KMS-11 (cell line): ENCODE results near the gene FAM168A.

ENCODE experiments used
- H2AFZ ChIP-seq: fragments of 200-600 bp; sonication (generic); 2 replicates; pipeline ENCODE4 v1.6.1; 2016; ENCODE audit warnings: antibody characterized with exemption, mixed run types, low read depth
- H3K27ac ChIP-seq: fragments of 200-600 bp; sonication (generic); 2 replicates; pipeline ENCODE4 v1.6.1; 2016; ENCODE audit warnings: mild to moderate bottlenecking, mixed run types
- H3K27me3 ChIP-seq: fragments of 200-600 bp; sonication (generic); 2 replicates; pipeline ENCODE4 v1.6.1; 2017; ENCODE audit warnings: mild to moderate bottlenecking, low read depth, mixed run types, moderate library complexity; ENCODE audit not compliant: insufficient read depth
- H3K36me3 ChIP-seq: fragments of 200-600 bp; sonication (generic); 2 replicates; pipeline ENCODE4 v1.6.1; 2017; ENCODE audit warnings: mild to moderate bottlenecking, mixed run types; ENCODE audit not compliant: insufficient read depth
- H3K4me1 ChIP-seq: fragments of 200-600 bp; sonication (generic); 2 replicates; pipeline ENCODE4 v1.6.1; 2016; ENCODE audit warnings: mild to moderate bottlenecking, low read depth, mixed run types; ENCODE audit not compliant: poor library complexity, severe bottlenecking
- H3K4me2 ChIP-seq: fragments of 200-600 bp; sonication (generic); 2 replicates; pipeline ENCODE4 v1.7.0; 2016; ENCODE audit warnings: mild to moderate bottlenecking, mixed run types
- H3K4me3 ChIP-seq: fragments of 200-600 bp; sonication (generic); IDR thresholded peaks from 2 replicates; pipeline ENCODE4 v1.6.1; 2017; ENCODE audit warnings: low read depth, low read length, mixed read lengths; ENCODE audit not compliant: insufficient read depth
- H3K79me2 ChIP-seq: fragments of 200-600 bp; sonication (generic); 2 replicates; pipeline ENCODE4 v1.6.1; 2016; ENCODE audit warnings: low read depth, mixed run types; ENCODE audit not compliant: insufficient read depth
- H3K9ac ChIP-seq: fragments of 200-600 bp; sonication (generic); 2 replicates; pipeline ENCODE4 v1.6.1; 2016; ENCODE audit warnings: mild to moderate bottlenecking, mixed run types
- H4K20me1 ChIP-seq: fragments of 200-600 bp; sonication (generic); 2 replicates; pipeline ENCODE4 v1.6.1; 2016; ENCODE audit warnings: mild to moderate bottlenecking, mixed run types; ENCODE audit not compliant: insufficient read depth
- TF ChIP-seq, protein P1 (sequence below): fragments of 200-600 bp; sonication (generic); conservative IDR thresholded peaks from 2 replicates; pipeline ENCODE4 v1.6.1; 2017; ENCODE audit warnings: low read depth, mild to moderate bottlenecking, antibody characterized with exemption, low read length, moderate library complexity, mixed read lengths

Gene FAM168A

DNA sequence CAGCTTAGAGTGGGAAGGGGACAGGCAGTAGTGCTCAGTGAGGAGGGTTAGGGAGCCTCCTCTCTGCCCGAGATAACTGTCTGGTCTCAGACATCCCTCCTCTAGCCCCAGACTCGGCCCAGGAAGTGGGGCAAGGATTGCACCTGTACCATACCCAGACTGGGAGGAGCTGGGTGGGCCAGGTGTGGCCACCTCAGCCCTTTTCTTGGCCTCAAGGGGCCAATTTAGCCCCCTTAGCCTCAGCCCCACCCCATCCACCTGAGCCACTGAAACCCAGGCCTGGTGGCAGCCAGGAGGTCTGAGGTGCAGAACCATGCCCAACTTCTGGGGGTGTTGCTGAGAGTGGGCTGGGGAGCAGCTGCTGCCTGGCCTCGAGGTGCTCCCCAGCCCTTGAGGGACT, 215.2 kb downstream of the FAM168A start:
- H3K27me3 ChIP-seq: no peaks in the 10 kb centered on the region
- H3K79me2 ChIP-seq: peaks cover 23% of the 10 kb centered on the region; the same call in 1 of the 2 replicates
- H3K36me3 ChIP-seq: no peaks in the 10 kb centered on the region
- no peak overlapping the region for H3K27ac ChIP-seq
- H4K20me1 ChIP-seq: no peaks in the 10 kb centered on the region
- TF ChIP-seq, protein P1, sequence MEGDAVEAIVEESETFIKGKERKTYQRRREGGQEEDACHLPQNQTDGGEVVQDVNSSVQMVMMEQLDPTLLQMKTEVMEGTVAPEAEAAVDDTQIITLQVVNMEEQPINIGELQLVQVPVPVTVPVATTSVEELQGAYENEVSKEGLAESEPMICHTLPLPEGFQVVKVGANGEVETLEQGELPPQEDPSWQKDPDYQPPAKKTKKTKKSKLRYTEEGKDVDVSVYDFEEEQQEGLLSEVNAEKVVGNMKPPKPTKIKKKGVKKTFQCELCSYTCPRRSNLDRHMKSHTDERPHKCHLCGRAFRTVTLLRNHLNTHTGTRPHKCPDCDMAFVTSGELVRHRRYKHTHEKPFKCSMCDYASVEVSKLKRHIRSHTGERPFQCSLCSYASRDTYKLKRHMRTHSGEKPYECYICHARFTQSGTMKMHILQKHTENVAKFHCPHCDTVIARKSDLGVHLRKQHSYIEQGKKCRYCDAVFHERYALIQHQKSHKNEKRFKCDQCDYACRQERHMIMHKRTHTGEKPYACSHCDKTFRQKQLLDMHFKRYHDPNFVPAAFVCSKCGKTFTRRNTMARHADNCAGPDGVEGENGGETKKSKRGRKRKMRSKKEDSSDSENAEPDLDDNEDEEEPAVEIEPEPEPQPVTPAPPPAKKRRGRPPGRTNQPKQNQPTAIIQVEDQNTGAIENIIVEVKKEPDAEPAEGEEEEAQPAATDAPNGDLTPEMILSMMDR: no peak
- H3K4me3 ChIP-seq: no peak overlapping the region
- no peak overlapping the region for H2AFZ ChIP-seq
- peaks cover 68% of the 10 kb centered on the region for H3K4me1 ChIP-seq
- no peak overlapping the region; the same call in 1 of the 2 replicates for H3K4me2 ChIP-seq
- H3K9ac ChIP-seq: no peak overlapping the region

DNA sequence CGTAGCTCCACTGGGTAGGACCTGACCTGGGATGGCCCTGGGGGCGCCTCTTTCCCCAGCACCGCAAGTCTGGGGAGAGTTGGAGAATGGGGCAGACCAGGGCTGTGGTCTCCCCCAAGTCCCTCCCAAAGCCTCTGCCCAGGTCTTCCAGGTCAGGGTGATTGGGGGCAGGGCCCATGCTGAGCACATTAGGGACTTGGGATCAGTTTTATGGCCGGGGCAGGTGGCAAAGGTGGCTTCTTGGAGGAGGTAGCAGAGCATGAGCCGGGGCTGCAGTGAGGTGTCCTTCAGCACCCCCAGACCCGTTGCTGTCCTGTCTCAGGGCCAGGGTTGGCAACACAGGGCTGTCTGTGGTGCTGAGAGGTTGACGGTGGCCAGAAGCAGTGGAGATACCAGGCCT, 215.7 kb downstream of the FAM168A start:
- H3K27me3 ChIP-seq: no peaks in the 10 kb centered on the region
- H3K36me3 ChIP-seq: no peaks in the 10 kb centered on the region
- H3K4me1 ChIP-seq: peaks cover 67% of the 10 kb centered on the region
- H4K20me1 ChIP-seq: no peaks in the 10 kb centered on the region
- H3K79me2 ChIP-seq: peaks cover 28% of the 10 kb centered on the region; the same call in 1 of the 2 replicates
- no peak overlapping the region for H3K27ac ChIP-seq
- H2AFZ ChIP-seq: no peak overlapping the region
- no peak overlapping the region for H3K4me2 ChIP-seq
- H3K9ac ChIP-seq: no peak overlapping the region
- TF ChIP-seq, protein P1: no peak
- no peak overlapping the region for H3K4me3 ChIP-seq

DNA sequence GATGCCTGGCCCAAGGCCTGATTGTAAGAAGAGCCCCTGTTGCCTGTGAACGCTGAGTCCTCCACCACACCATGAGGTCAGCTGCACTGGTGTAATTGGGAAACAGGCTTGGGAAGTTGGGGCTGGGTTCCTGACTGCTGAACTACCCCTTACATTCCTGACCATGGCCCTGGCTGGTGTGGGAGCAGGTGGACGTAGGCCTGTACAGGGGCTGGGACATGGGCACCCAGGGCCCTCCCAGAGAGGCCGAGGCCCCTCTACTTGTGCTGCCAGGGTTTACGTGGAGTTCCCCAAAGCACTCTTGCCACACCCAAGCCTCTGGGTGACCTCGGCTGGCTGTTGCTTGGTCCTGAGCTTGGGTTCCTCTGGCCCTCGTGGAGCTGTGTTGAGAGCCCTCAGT, 216.3 kb downstream of the FAM168A start:
- Histone ChIP-seq H3K4me1 (peaks cover 61% of the 10 kb centered on the region), H3K4me3 (no peak overlapping the region), H3K27ac (no peak overlapping the region), H3K4me2 (no peak overlapping the region), H3K9ac (no peak overlapping the region), H3K36me3 (no peaks in the 10 kb centered on the region), H3K79me2 (peaks cover 28% of the 10 kb centered on the region; the same call in 1 of the 2 replicates), H4K20me1 (no peaks in the 10 kb centered on the region), H2AFZ (no peak overlapping the region), H3K27me3 (no peaks in the 10 kb centered on the region)
- TF ChIP-seq, protein P1: no peak

DNA sequence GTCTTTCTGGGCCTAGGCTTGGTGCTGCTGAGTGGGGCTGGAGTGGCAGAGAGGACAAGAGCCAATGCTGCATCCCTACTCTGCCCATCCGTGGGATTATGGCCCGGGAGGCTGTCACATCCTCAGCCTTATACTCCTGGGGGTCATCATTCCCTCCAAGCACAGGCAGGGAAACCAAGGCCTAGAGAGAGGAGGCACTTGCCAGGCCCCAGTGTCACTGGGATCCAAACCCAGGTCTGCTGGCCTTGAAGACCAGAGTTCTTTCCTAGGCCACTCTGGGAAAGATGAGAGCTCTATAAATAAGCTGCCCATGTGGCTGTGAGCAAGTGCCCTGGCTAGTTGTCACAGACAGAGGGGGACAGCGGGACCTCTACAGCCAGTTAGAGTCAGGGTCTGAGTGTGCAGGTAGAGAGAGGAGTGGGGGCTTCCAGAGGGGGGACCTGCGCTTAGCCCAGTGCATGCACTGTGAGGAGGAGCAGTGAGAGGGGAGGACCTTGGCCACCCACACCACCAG, 217.0 kb downstream of the FAM168A start:
- Histone ChIP-seq H3K27me3 (no peaks in the 10 kb centered on the region), H3K36me3 (no peaks in the 10 kb centered on the region), H3K4me1 (peaks cover 55% of the 10 kb centered on the region), H3K4me3 (no peak overlapping the region), H3K9ac (no peak overlapping the region), H3K4me2 (no peak overlapping the region), H3K27ac (no peak overlapping the region), H2AFZ (no peak overlapping the region), H4K20me1 (no peaks in the 10 kb centered on the region), H3K79me2 (peaks cover 21% of the 10 kb centered on the region; the same call in 1 of the 2 replicates)
- TF ChIP-seq, protein P1: no peak
